Astrocyte of the spinal cord (primary cell): Measurements from ENCODE around the gene ADAM33.

ENCODE experiments used
- DNase-seq: peaks from one replicate; pipeline ENCODE4 v3.0.0; 2011; ENCODE audit warnings: low read depth, low spot score
- H3K4me3 ChIP-seq: 2 replicates; pipeline ENCODE4 v1.5.1; 2011; ENCODE audit warnings: low read depth, mild to moderate bottlenecking, low read length, moderate library complexity
- in situ Hi-C: cut with HindIII; loops from 2 replicates; pipeline ENCODE4 v1.10.0; 2017; ENCODE audit warnings: low sequenced_read_pairs
- TF ChIP-seq, protein P1 (sequence below): IDR thresholded peaks from 2 replicates; pipeline ENCODE4 v1.5.1; 2012; ENCODE audit warnings: low read depth, mild to moderate bottlenecking, low read length, inconsistent platforms

The ADAM33 gene

DNA sequence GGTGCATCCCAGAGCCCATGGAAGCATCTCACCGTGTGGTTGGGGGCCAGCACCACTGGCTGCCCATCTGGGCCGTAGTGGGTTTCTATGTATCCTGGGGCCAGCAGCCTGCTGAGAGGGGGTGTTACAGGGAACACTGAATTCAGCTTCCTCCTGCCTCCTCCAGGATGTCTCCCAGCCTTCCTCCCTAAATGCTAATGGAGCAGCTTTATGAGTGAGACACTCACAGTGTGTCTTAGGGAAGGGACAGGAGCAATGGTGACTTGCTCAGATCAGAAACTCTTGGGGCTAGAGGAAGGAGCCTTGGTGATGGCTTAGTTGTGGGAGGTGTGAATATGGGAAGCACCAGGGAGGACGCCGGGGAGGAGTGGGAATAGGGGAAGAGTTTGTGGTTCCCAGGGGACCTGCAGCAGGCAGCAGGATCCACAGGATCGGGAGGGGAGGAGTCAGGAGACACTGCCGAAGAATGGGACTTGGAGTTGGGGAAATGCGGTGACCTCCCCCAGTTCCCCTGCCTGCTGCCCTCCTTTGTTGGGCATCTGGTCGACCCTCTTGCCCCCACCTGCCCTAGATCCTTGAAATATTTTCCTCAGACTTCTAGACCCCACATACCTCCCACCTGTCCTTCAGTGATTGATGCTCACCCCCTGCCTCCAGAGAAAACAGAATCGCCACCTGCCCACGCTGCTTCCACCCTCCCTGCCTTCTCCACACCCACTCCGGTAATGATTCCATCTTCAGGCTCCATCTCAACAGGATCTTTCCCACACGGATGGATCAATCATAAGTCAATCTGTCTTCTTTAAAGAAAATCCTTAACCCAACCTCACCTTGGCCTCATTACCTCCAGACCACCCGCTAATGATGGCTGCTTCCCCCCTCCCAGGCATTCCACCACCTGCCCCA lies 6.6 kb downstream of the ADAM33 start:
- in situ Hi-C loops, result no loop called here
- no peak for DNase-seq
- H3K4me3 ChIP-seq, result no peak overlapping the region
- TF ChIP-seq, protein P1, sequence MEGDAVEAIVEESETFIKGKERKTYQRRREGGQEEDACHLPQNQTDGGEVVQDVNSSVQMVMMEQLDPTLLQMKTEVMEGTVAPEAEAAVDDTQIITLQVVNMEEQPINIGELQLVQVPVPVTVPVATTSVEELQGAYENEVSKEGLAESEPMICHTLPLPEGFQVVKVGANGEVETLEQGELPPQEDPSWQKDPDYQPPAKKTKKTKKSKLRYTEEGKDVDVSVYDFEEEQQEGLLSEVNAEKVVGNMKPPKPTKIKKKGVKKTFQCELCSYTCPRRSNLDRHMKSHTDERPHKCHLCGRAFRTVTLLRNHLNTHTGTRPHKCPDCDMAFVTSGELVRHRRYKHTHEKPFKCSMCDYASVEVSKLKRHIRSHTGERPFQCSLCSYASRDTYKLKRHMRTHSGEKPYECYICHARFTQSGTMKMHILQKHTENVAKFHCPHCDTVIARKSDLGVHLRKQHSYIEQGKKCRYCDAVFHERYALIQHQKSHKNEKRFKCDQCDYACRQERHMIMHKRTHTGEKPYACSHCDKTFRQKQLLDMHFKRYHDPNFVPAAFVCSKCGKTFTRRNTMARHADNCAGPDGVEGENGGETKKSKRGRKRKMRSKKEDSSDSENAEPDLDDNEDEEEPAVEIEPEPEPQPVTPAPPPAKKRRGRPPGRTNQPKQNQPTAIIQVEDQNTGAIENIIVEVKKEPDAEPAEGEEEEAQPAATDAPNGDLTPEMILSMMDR, result no peak

DNA sequence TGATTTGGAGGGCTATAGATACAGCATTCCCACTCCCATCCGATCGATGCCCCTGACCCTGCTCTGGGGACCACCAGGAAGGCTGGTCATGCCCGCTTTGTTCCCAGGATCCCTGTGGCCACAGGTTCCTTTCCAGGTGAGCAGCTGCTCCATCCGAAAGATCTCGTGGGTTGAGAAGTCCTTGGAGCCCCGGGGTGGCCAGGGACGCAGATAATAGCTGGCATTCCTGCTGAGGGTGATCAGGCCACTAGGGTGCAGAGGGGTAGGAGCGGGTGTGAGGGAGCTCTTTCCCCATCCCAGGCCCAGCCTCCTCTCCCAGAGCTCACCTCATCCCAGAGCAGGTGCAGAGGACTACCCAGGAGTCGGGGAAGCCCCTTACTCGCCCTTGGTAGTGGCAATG lies 7.4 kb downstream of the ADAM33 start:
- no peak for DNase-seq
- H3K4me3 ChIP-seq, result no peak overlapping the region
- in situ Hi-C loops, result no loop called here
- TF ChIP-seq, protein P1, result no peak

DNA sequence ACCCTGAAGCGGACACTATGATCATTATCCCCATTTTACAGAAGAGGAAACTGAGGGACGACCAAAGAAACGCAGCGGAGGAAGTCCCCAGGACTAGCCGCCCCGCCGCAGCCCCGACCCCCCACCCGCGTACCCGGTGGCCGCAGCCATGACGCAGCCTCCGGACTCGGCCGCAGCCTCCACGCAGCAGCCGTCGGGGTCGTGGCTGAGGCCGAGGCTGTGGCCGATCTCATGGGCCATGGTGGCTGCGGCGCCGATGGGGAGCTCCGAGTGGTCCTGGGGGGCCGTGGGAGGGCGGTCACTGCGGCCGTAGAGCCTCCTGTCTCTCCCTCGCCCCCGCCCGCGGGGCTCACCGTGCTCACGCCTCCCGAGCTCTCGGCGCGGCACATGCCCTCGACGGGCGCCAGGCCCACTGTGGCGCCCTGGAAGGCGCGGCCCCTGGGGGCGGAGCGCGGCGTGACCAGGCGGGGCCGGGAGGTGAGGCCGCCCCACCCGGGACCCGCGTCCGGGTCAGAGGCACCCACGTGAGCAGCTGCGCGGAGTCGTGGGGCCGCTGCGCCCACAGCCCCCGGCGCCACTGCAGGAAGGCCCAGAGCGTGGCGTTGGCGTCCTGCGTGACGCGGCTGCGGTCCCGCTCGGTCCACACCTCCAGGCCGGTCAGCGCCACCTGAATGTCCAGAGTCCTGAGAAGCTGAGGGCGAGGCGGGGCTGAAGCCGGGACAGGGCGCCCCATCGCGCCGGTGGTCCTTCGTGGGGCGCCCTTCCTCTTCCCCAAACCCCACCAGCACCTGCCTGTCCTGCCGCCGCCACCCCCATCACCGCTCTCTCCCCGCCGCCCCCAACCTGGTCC lies 8.4 kb downstream of the ADAM33 start:
- in situ Hi-C loops, result no loop called here
- DNase-seq, result no peak
- TF ChIP-seq, protein P1, result no peak
- H3K4me3 ChIP-seq, result no peak overlapping the region

DNA sequence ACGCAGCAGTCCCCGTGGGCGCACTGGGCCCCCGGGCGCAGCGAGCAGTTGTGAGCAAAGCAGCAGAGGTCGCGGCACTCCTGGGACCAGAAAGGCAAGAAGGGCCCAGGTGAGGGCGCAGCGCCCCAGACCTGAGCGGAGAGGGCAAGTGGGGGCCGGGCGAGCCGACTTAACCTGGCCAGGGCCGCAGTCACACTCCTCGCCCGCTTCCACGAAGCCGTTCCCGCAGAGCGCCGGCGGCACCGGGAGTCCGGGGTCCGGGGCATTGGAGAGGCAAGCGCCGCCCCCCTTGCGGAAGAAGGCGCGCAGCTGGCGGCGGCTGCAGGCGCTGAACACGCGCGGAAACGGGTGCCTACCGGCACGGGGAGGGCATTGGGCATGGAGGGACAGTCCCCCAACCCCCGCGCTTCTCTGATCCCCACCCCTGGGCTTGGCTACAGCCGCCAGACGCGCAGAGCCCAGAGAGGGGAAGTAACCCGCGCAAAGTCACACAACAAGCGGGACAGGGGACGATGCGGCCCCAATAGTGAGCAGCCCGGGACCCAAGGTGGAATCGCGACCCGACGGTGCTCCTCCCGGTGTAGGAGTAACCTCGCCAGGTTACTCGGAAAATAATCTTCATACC lies 9.2 kb downstream of the ADAM33 start:
- DNase-seq, result no peak
- TF ChIP-seq, protein P1, result no peak
- H3K4me3 ChIP-seq, result no peak overlapping the region
- in situ Hi-C loops, result no loop called here

DNA sequence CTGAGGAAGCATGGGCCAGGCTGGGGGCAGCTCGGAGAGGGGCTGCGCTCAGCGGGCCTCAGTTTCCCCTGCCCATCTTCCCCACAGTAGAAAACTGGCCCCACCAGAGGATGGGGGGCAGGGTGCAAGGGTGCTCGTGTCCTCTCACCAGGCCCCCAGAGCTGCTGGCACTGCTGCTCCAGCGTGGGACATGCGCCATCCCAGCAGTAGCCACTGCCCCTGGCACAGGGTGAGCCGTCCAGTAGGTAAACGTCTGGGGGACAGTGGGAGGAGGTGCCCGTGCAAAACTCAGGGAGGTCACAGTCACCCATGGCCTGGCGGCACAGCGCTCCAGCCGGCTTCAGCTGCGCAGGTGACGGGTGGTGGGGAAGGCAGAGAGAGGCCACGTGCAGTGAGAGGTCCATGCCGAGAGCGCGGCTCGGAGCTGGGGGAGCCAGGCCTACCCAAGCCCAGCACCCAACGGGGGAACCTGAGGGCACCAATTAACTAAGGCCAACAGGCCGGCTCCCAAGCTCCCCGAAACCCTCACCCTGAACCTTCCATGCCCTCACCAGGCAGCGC lies 9.7 kb downstream of the ADAM33 start:
- DNase-seq, result no peak
- in situ Hi-C loops, result no loop called here
- no peak overlapping the region for H3K4me3 ChIP-seq
- TF ChIP-seq, protein P1, result no peak

DNA sequence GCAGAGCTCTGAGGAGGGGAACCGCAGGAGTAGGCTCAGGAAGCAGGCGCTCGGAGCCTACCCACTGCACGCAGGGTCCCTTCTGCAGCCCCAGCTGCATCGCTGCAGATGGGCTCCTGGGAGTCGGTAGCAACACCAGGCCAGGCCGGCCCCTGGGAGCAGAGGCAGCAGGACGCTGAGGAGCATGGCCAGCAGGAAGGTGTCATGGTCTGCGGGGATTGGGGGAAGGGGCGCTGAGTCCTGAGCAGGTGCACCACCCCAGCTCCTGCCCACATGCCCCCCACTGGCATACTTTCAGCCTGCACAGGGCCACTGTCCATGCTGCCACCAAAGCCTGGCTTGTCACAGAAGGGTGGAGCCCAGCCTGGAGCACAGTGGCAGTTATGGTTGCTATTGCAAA lies 10.9 kb downstream of the ADAM33 start:
- DNase-seq, result no peak
- H3K4me3 ChIP-seq, result no peak overlapping the region
- TF ChIP-seq, protein P1, result no peak
- in situ Hi-C loops, result no loop called here
